BE2C (cell line): ENCODE measurements around the gene TNFAIP6.

Experiments used
- DNase-seq: peaks from one replicate; pipeline ENCODE4 v3.0.0-alpha.2; 2020
- H3K27me3 ChIP-seq: fragments of 250-450 bp; sonication (Bioruptor Pico); 2 replicates; pipeline ENCODE4 v1.5.1; 2020; ENCODE audit warnings: mild to moderate bottlenecking
- H3K36me3 ChIP-seq: fragments of 250-450 bp; sonication (Bioruptor Pico); 2 replicates; pipeline ENCODE4 v1.5.1; 2020; ENCODE audit warnings: mild to moderate bottlenecking
- H3K4me1 ChIP-seq: fragments of 250-450 bp; sonication (Bioruptor Pico); 2 replicates; pipeline ENCODE4 v1.5.1; 2020
- H3K4me3 ChIP-seq: 2 replicates; pipeline ENCODE4 v1.5.1; 2011; ENCODE audit warnings: low read depth, low read length
- H3K9me3 ChIP-seq: fragments of 250-450 bp; sonication (Bioruptor Pico); 2 replicates; pipeline ENCODE4 v1.5.1; 2020
- CTCF ChIP-seq: IDR thresholded peaks from 2 replicates; pipeline ENCODE4 v1.5.1; 2012; ENCODE audit warnings: mild to moderate bottlenecking, low read depth, low read length

The TNFAIP6 gene

GRCh38 chr2:151344906-151345305, 12.5 kb upstream of the TNFAIP6 start:
- H3K4me3 ChIP-seq, result no peak overlapping the region
- H3K9me3 ChIP-seq, result no peaks in the 10 kb centered on the region
- TF ChIP-seq CTCF, result no peak
- no peaks in the 10 kb centered on the region for H3K27me3 ChIP-seq
- H3K4me1 ChIP-seq, result no peaks in the 10 kb centered on the region
- no peaks in the 10 kb centered on the region for H3K36me3 ChIP-seq
- DNase-seq, result no peak

DNA sequence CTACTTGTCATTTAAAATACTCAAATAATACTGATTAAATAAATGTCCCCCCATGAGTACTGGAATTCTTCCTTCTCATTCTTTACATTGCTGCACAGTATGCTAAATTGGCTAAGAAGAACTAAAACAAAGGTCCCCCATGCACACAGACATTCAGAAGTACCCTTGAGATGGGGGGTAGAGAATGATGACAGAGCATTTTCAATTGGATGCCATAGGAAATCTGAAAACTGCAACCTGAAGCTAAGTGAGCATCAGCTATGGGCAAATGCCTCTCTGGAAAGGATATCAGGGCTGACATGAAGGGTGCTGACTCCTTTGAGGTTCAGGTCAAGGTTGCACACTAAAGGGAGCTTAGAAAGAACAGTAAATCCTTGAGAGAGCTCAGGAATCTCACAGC, 10.1 kb upstream of the TNFAIP6 start:
- H3K9me3 ChIP-seq, result no peaks in the 10 kb centered on the region
- TF ChIP-seq CTCF, result no peak
- DNase-seq, result no peak
- no peaks in the 10 kb centered on the region for H3K36me3 ChIP-seq
- no peaks in the 10 kb centered on the region for H3K4me1 ChIP-seq
- no peaks in the 10 kb centered on the region for H3K27me3 ChIP-seq
- no peak overlapping the region for H3K4me3 ChIP-seq

DNA sequence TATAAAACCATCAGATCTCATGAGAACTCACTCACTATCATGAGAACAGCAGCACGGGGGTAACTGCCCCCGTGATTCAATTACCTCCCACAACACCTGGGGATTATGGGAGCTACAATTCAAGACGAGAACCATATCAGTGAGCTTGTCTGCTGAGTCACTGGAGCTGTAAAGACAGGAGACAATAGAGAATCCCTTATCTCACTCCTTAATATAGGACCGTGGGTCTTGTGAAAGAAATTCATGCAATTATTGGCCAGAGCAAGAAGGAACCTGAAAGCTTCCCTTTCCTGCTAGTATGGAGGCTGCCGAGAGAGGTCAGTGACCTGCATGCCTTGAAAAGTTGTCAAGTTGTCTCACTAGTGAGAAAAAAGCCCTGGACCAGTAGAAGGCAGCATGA, 9.5 kb upstream of the TNFAIP6 start:
- Histone ChIP-seq H3K27me3 (no peaks in the 10 kb centered on the region), H3K9me3 (no peaks in the 10 kb centered on the region), H3K36me3 (no peaks in the 10 kb centered on the region), H3K4me1 (no peaks in the 10 kb centered on the region), H3K4me3 (no peak overlapping the region)
- TF ChIP-seq CTCF, result no peak
- DNase-seq, result no peak

DNA sequence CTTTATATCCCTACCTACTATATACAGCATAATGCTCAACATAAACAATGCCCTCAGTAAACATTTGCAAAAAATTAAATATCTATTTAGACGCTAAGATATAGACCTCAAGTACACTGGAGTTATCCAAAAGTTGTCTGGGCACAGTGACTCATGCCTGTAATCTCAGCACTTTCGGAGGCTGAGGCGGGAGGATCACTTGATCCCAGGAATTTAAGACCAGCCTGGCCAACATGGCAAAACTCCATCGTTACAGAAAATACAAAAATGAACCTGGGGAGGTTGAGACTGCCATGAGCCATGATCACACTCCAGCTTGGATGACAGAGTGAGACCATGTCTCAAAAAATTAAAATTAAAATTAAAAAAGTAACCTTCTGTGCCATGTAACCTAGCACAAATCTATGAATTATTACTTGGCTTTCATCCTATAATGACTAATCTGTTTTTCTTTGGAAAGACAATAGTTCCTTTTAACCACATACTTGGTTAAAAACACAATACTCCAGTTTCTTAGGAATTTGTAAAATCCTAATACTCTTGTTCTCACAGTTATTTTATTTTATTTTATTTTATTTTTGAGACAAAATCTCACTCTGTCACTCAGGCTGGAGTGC, 6.7 kb upstream of the TNFAIP6 start:
- Histone ChIP-seq H3K27me3 (no peaks in the 10 kb centered on the region), H3K9me3 (no peaks in the 10 kb centered on the region), H3K4me1 (no peaks in the 10 kb centered on the region), H3K4me3 (no peak overlapping the region), H3K36me3 (no peaks in the 10 kb centered on the region)
- TF ChIP-seq CTCF, result no peak
- DNase-seq, result no peak

DNA sequence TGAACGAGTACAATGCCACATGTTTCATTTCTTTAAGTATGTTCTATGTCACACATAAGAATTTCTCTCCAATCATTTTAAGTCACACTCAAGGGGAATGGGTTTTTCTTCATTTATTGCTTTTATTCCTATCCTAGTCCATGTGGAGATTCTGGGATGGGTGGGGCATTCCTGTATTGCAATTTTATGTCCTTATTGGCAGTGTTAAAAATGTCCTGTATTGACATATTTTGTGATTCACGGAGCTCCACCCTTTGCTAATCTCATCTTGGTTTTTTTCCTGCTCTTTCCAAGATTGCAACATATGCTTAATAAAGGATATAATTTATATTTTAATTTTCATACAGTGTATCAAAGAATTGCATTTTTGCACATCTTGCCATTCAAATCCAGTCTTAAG, 3.4 kb upstream of the TNFAIP6 start:
- H3K36me3 ChIP-seq, result no peaks in the 10 kb centered on the region
- TF ChIP-seq CTCF, result no peak
- H3K4me1 ChIP-seq, result no peaks in the 10 kb centered on the region
- no peaks in the 10 kb centered on the region for H3K27me3 ChIP-seq
- H3K4me3 ChIP-seq, result no peak overlapping the region
- no peak for DNase-seq
- H3K9me3 ChIP-seq, result no peaks in the 10 kb centered on the region

DNA sequence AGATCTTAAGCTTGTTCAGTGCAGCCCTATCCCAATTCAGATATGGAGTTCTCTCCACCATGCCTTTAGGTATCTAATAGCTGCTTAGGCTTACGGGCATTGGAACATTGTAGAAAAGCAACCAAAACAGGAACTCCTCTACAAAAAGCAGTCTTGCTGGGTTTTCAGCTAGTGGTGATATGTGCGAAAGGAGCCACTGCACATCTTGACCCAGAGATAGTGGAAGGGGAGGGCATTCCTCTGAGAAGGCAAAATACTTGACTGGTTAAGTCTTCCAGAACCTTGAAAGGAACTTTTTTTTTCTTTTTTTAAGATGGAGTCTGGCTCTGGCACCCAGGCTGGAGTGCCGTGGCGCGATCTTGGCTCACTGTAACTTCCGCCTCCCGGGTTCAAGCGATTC, 2.6 kb upstream of the TNFAIP6 start:
- TF ChIP-seq CTCF, result no peak
- DNase-seq, result no peak
- Histone ChIP-seq H3K27me3 (no peaks in the 10 kb centered on the region), H3K4me1 (no peaks in the 10 kb centered on the region), H3K36me3 (no peaks in the 10 kb centered on the region), H3K4me3 (no peak overlapping the region), H3K9me3 (no peaks in the 10 kb centered on the region)
